ENCODE data around the gene SLC39A2.
"Not testable (repeated sequence)": the region's sequence is repeated elsewhere in the genome, so short reads cannot be mapped to it uniquely, and the experiment has no call there.

Gene SLC39A2

DNA sequence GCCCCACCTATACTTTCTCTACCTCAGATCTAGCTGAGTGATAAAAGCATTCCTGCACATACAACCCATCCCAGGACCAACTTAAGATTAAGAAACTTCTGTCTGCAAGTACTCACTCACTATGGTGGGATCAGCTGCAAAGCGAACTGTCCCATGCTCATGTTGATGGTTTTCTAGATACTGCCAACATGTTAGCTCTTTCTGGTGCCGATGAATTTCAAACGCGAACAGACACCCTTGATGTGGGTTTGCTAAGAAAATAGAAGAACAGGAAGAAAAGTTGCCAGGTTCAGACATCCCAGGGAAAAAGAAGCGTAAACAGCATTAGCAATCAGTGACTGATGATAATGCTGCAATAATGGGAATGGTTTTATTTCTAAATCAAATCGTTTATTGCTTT is 1.5 kb upstream of the SLC39A2 start:
- no peak for DNase-seq

DNA sequence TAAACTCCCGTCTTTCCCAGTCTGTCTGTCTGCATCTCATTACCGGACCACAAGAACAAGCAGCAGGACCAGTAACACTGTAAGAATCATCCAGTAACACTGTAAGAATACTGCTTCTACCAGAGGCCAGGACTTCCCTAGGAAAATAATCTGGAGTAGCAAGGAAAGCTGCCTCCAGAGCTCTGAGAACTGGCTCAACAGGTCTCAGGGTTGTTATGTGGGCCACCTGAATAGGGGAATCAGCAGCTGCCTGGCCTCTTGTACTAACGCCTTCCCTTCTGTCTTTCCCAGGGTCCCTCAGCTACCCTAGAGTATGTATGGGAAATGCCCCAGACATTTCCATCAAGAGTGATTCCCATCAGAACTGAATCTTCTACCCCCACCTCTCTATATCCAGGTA is 954 bp upstream of the SLC39A2 start:
- DNase-seq, result no peak

DNA sequence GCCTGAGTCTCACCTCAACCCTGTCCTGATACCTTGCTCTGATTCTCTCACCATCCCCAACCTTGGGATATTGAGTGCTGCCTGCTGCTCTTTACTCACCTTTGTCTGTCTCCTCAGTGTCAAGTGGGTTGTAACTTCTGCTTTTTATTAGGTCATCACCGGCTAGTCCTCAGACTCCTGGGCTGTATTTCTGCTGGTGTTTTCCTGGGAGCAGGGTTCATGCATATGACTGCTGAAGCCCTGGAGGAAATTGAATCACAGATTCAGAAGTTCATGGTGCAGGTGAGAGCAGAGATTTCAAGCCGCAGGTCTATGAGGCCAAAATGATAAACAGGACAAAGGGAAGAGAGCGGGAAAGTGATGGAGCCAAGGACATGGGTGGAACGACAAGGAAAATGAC is 498 bp downstream of the SLC39A2 start:
- no peak for DNase-seq

DNA sequence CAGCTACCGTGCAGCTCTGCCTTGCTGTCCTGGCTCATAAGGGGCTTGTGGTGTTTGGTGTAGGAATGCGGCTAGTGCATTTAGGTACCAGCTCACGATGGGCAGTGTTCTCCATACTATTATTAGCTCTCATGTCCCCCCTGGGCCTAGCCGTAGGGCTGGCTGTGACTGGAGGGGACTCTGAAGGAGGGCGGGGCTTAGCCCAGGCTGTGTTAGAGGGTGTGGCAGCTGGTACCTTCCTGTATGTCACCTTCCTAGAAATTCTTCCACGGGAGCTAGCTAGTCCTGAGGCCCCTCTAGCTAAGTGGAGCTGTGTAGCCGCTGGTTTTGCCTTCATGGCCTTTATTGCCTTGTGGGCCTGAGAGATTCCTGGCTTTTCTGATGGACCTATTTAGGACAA is 2.1 kb downstream of the SLC39A2 start:
- no peak for DNase-seq

DNA sequence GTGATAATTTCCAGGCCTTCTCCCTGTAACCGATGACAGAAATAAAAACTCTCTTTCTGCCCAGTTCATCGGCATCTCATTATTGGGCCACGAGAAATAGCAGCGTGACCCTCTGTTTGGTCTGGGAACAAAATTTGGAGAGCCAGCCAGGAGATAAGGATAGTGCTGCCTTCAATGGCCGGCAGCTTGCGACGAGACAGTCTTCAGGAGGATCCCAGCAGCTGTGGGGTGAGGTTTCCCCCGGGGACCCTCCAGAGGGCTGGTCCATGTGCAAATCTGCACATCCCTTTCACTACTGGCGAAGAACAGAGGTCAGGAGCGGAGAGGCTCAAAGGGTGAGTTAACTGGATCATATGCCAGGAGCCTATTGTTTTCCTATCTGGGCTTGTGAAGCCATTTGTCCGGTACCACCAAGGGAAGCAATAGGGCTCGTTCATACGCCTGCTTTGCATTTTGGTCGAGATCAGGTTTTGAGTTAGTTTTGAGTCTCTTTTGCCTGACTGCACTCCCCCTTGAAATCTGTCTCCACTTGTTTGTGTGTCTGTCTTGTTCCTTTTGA is 4.8 kb downstream of the SLC39A2 start:
- DNase-seq, result no peak

DNA sequence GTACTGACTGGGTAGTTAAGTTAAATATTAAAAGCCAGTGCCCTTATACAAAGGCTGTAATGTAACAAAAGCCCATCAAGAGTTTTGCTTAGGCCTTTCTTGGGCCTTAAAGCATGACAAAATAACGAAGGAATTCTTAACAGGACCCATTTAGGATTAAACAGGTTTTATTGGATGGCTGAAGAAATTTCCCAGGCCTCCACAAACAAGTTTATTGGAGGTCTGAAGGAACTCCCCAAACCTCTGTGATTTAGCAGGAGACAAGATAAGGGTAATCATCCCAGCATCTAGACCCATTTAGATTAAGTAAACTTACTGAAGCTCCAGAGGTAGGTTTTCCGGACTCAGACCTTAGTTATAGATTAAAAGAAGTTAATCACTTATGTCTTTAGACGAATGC is 10.6 kb downstream of the SLC39A2 start:
- DNase-seq, result not testable (repeated sequence)

DNA sequence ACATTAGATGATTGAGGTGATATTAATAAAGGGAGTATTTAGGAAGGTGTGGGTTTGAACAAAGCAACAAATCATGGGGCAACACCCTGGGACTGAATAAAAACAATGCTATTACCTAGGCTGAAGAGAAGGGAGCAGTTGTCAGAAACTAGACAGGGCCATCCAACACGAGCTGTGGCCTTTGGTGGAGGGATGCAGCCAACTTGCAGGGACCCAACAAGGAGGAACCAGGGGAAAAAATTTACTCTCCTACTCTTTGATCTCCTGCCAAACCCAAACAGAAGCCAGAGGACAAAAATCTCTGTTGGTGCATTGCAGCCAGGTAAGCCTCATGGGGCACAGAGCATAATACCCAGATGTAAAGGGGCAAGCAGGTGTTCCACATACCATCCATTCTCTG is 12.0 kb downstream of the SLC39A2 start:
- DNase-seq, result no peak

DNA sequence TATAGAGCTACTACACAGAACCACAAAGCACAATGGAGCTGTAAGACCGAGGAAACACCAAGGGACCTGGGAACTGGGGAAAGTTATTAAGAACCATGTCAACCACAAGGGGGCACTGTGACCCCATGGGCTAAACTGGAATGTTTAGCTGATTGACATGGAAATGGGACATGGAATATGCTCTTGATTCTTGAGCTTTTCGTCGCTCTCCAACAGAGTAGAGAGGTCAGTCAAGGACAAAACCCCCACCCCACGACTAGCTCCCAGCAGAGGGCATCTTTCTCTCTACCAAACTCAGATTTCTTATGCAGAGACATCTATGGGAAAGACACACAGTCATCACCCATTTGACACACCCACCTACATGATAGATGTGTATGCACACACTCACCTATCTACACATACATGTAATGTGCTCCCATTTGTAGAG is 15.7 kb downstream of the SLC39A2 start:
- DNase-seq, result peak; percentile 82

DNA sequence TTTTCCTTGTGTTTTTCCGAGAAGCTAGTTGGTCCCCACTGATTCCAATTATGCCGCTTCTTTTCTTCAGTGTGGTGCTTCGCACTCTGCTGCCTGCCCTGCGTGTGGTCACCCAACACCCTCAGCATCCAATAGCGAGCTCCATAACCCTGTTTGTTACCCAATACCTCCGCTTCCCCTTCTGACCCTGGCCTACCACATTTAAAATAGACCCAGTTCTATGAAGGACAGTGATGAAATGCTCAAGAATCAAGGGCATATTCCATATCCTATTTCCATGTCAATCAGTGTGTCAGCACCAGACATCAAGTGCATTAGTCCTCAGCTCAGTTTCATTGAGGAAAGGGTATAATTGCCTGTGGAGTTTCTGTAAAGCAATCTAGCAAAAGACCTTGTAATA is 16.2 kb downstream of the SLC39A2 start:
- no peak for DNase-seq

DNA sequence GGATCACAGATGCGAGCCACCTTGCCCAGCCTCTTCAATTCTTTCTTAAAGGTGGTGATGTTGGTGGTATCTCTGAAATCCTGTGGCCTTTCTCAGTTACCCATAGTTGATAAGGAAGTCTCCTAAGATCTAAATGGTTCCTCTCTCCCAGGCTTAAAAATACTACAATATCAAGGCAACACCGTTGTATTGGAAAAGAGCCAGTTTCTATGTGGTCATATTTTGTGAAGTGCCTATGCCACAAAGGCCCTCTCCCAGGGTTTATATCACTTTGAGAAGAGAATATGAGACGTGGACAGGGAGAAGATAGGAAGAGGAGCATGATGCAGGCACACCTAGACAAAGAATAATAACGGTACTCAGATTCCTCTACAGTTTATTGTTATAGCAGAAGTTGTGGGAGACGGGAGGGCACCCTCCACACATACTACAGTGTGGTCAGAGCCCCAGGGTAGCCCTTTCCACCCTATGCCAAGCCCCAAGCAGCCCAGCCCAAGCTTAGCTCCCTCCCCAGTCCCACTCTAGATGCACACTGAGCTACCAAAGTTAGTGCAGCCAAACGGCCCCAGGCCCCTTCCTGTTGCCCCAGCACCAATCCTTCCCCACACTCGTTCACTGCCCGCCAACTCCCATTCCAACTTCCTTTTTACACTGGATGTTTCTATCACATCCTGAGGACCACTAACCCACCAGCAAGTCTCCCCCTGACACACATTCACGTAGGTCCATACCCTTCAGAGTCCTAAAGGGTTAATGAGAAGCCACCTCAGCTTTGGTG is 17.5 kb downstream of the SLC39A2 start:
- DNase-seq, result no peak

DNA sequence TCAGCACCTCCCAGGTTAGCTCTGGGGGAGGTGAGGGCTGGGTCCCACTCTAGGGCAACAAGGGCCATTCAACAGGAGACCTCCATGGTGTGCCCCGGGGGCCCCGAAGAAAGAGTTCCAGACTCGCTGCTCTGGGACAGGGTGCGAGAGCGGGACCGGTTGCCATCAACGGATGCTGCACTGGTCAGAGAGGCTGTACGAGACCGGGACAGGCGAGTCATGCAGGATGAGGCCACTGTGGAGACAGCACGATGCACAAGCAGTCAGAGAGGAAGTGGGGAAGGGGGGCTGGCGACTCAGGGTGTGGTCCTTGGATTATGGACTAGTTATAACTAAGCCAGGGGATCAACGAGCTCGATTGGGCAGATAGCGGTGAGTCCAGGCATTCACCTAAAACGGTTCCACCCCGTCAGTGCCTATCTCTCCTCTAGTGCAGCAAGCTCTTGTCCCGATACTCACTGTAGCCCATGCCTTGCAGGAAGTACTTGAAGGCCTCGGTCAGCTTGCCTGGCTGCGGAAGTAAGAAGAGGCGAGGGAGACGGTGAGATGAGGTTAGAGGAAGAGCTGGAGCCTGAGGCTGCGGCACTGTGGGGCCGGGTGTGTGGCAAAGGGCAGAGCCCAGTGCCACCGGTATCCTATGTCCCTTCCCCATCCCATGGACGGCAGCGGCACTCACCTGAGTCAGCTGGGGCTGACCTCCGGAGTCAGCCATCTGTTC is 18.6 kb downstream of the SLC39A2 start:
- DNase-seq, result no peak

DNA sequence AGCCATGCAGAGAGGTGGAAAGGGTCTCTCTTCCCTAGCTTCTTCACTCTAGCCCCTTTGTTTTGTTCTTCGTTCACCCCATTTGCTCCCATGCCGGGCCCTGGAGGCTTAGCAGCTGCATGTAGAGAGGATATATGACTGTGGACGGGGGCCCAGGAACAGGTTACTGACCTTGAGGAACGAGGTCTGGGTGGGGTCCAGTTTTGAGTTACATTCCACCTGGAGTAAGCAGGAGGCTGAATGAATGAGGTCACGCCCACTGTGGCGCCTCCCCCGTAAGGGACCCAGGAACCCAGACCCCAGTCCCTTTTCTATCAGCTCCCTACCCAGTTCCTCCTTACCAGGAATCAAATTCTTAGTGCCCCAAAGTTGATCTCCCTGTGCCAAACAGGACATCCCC is 19.2 kb downstream of the SLC39A2 start:
- DNase-seq, result no peak

DNA sequence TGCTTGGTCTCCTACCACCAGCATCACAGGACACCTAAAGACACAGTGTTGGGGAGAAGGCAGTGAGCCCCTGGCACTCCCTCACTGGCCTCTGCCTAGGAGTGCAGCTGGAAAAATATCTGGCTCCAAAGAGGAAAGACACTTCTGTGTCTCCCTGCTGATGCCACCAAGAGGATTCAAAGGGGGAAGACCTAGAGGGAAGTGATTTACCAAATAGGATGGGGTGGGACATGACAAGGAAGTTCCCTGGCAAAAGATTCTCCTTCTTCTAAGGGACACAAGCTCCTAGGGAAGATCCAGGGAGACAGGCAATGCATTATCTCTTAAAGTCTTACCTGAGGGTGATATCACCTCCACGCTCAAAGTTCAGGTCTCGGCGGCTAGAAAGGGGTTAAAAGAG is 19.7 kb downstream of the SLC39A2 start:
- DNase-seq, result no peak

DNA sequence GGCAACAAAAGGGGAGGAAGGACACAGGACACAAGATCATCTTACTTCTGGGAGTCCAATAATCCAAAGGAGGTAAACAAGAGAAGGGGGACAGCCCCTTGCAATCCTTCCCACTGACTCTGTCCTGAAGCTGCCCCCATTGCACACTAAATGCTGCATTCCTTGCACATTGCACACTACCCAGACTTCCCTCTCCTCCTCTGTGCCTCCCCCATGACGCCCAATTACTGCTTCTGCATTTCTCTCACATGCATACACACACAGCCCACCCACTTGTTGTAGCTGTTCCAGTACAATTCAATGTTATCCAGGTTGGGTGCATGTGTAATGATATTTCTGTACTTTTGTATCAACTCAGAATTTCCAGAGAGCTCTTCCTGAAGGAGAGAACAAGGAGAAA is 20.3 kb downstream of the SLC39A2 start:
- DNase-seq, result no peak

DNA sequence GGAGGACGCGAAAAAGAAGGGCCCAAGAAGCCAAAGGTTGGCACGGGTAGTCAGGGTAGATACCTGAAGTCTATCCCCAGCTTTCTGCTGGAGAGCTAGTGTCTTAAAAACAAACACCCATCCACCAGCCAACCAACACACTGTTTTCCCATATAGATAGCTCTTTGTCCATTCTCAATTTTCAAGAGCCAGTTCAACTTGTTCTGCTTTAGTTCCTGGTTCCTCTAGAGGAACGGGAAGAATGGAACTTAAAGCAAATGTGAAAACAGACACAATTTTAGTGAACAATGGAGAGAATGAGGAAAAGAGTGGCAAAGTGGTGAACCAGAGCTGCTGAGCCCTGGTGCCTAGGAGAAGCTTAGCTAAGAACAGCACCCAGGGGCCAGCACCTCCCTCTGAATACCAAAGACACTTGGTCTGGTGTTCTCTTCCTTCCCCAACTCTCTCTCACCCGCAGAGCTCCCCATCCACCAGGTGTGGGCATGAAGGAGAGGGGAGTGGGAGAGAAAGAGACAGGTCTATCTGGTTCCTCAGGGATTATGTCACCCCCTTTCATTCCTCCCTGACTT is 22.0 kb downstream of the SLC39A2 start:
- no peak for DNase-seq

DNA sequence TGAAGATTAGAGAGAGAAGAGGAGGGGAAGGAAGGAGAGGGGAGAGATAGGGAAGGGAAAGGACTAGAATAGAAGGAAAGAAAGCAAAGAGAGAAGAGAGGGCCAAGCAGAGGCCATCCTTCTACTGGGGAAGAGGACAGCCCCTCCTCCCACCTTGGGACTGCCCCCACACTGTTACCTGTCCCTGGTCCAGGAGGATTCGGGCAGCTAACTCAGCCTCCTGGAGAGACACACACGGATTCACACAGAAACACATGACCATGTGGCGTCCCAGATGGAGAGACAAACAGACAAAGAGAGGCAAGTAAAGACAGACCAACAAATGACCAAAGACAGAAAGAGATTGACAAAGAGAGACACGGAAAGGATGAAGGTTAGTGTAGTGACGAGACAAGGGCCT is 23.6 kb downstream of the SLC39A2 start:
- no peak for DNase-seq

DNA sequence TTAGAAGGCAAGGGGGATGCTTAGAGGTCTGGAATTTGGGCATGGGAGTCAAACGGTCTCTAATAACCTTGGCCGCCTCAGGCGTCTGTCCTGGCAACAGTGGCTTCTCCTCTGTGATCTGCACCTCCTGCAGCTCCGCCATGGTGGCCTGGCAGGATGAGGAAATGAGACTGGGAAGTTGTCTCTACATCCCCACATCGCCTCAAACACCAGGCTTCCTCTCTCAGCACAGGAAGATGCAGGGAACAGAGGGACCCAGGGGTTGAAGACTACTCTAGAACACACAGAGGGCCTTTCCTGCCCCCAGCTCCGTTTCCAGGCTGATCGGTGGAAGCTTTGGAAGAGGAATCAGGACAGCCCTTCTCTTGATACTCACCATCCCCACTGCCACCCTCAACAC is 24.1 kb downstream of the SLC39A2 start:
- DNase-seq, result no peak

DNA sequence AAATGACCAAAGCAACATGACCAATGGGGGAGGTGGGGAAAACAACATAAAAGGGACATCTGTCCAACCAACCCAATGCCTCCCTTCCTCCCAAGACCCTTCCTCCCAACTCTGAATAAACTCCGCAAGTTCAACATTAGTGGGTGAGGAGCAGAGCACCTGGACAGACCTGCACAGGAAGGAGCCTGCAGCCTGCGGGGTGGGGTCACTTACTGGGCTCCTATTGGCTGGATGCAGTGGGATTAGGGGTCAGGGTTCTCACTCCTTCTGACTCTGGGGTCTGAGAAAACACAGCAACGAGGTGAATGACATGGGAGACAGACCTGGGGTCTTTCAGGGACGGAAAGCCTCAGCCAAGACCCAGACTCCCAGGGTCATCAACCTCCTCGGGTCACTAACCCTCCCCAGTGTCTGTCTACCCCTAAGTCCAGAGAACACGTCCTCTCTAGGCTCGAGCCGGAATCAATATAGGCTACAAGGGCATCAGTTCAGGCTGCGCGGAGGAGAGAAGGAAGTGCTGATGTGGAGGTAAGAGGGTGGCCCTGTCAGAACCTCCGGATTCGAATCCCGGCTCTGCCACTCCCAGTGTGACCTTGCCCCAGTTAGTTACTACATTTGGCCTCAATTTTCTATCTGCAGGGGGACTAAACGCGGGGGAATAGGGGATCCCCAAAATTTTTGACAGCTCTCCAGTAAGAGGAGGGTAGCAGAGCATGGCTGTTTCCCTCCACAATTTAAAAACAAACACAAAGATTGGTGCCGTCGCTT is 24.9 kb downstream of the SLC39A2 start:
- DNase-seq, result peak; percentile 20

DNA sequence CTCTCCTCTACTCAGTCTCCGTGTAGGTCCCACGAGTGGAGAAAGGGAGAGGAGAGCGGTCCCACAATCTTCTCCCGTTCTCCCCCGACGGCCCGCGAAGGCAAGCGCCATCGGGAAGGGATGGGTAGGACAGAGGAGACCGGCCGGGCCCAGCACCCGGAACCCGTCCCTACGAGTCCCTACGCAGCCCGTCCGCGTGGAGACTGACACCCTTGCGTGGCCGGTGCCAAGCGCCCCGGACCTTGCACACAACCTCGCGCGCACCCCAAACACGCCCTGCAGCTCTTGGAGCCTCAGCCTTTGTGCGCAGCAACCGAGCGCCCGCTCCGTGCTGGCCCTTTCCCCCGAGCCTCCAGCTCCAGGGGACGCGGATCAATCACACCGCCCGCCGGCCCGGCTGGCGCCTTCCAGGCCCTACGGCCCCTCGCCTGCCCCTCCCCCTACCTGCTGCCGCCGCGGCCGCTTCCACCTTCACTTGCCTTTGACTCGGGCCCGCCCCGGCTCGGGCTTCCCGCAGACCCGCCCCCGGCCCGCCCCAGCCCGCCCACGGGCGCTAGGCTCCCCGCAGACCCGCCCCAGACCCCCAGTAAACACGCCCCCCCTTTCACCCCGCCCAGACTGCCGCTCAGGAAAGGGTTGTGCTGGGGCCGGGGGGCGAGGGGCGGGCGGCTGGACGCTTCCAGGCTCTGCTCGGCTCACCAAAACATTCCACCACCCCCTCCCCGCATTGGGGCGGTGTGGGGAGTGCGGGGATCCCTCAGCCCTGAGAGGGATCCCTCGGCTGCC is 25.7 kb downstream of the SLC39A2 start, which contains the start of gene NDRG2:
Gene NDRG2 (minus strand): TSS at position 477 of the 786 bp plus-strand sequence. CDS start 1,746 bp downstream, outside the sequence.
- DNase-seq, result peak; percentile 79

DNA sequence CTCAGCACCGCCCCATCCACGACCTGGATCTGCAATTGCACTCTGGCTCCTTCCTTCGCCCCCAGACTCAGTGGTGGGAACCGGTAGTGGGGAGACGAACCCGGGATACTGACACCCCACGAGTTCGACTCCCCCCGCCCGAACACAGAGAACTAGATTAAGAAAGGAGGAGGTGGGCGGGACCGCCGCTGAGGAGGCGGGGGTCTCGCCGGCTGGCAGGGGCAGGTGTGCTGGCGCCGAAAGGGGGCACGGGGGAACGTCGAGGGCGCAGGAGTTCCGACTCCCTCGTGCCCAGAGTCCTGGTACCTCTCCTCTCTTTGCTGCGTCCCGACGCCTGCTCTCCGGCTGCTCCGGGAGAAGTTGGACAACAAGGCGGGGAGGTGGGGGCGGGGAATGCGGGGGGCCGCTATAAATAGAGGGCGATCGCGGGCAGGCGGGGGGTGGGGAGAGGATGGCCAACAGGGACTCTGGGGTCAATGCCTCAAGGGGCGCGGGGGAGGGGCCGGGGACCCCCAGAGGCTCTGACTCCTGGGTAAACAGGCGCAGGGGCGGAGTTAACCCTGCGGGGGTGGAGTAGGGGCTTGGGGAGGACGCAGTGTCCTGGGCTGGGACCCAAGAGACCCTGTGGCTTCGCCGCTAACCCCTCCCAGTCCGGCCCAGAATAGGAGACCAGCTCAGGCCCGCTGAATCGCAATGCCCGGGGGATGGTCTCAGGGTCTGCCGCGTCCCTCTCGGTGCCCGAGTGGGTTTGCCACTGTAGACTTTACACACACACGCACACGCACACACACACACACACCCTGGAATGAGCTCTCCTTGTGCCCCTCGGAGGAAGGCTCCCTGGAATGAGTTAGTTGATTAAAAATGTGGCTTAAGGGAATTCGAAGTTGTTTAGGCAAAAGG is 26.5 kb downstream of the SLC39A2 start:
- DNase-seq, result peak; percentile 19
